ENCODE data around the gene RYR2. TPM values are rescaled to one million over a fixed set of nuclear protein-coding genes. Genes with fewer than 3 reads are reported as not detected.
"Not testable (repeated sequence)": the region's sequence is repeated elsewhere in the genome, so short reads cannot be mapped to it uniquely, and the experiment has no call there.

The RYR2 gene
- polyA plus RNA-seq, 1 experiment: not detected

- TF ChIP-seq CTCF (IDR thresholded peaks at IDR 0.05; ENCODE audit: low read depth, low read length): no peak
- ChIA-PET POLR2A (no interaction called here), CTCF (no interaction called here)
- H3K27me3 ChIP-seq (ENCODE audit: control insufficient read depth, insufficient read depth, low read length): no peaks in the 10 kb centered on the region
- no peak for DNase-seq (ENCODE audit: low read depth, low spot score)
- peaks cover 15% of the 10 kb centered on the region for H3K9me3 ChIP-seq (ENCODE audit: control insufficient read depth, insufficient read depth, low read length)
- H3K27ac ChIP-seq (ENCODE audit: low read depth, low read length): no peak overlapping the region
- no peak overlapping the region for H3K4me3 ChIP-seq (ENCODE audit: low read depth, low read length)
Measured at GRCh38 chr1:237115035-237115434, 73.1 kb downstream of the RYR2 start.

- no peak for TF ChIP-seq CTCF (IDR thresholded peaks at IDR 0.05; ENCODE audit: low read depth, low read length)
- CTCF ChIA-PET: no interaction called here
- POLR2A ChIA-PET: no interaction called here
Measured at GRCh38 chr1:237119091-237119490, 77.1 kb downstream of the RYR2 start.

GRCh38 chr1:237120683-237121082 is 78.7 kb downstream of the RYR2 start:
- Histone ChIP-seq H3K4me3 (ENCODE audit: low read depth, low read length) (no peak overlapping the region), H3K27me3 (ENCODE audit: control insufficient read depth, insufficient read depth, low read length) (no peaks in the 10 kb centered on the region), H3K9me3 (ENCODE audit: control insufficient read depth, insufficient read depth, low read length) (peaks cover 15% of the 10 kb centered on the region), H3K27ac (ENCODE audit: low read depth, low read length) (no peak overlapping the region)
- DNase-seq (ENCODE audit: low read depth, low spot score): no peak
- no peak for TF ChIP-seq CTCF (IDR thresholded peaks at IDR 0.05; ENCODE audit: low read depth, low read length)
- CTCF ChIA-PET: no interaction called here
- POLR2A ChIA-PET: no interaction called here

More at GRCh38 chr1:237119091-237119490, 77.1 kb downstream of the RYR2 start:
- H3K9me3 ChIP-seq (ENCODE audit: control insufficient read depth, insufficient read depth, low read length): peaks cover 19% of the 10 kb centered on the region
- H3K4me3 ChIP-seq (ENCODE audit: low read depth, low read length): no peak overlapping the region
- DNase-seq (ENCODE audit: low read depth, low spot score): no peak
- H3K27ac ChIP-seq (ENCODE audit: low read depth, low read length): no peak overlapping the region
- H3K27me3 ChIP-seq (ENCODE audit: control insufficient read depth, insufficient read depth, low read length): no peaks in the 10 kb centered on the region

GRCh38 chr1:237124856-237125462 is 83.0 kb downstream of the RYR2 start:
- H3K27me3 ChIP-seq (ENCODE audit: control insufficient read depth, insufficient read depth, low read length): no peaks in the 10 kb centered on the region
- no peak for DNase-seq (ENCODE audit: low read depth, low spot score)
- ChIA-PET CTCF (no interaction called here), POLR2A (no interaction called here)
- H3K27ac ChIP-seq (ENCODE audit: low read depth, low read length): no peak overlapping the region
- TF ChIP-seq CTCF (IDR thresholded peaks at IDR 0.05; ENCODE audit: low read depth, low read length): no peak
- peaks cover 15% of the 10 kb centered on the region for H3K9me3 ChIP-seq (ENCODE audit: control insufficient read depth, insufficient read depth, low read length)
- no peak overlapping the region for H3K4me3 ChIP-seq (ENCODE audit: low read depth, low read length)

GRCh38 chr1:237126180-237126579 is 84.2 kb downstream of the RYR2 start:
- no peak for DNase-seq (ENCODE audit: low read depth, low spot score)
- CTCF ChIA-PET: no interaction called here
- TF ChIP-seq CTCF (IDR thresholded peaks at IDR 0.05; ENCODE audit: low read depth, low read length): no peak
- Histone ChIP-seq H3K4me3 (ENCODE audit: low read depth, low read length) (no peak overlapping the region), H3K27me3 (ENCODE audit: control insufficient read depth, insufficient read depth, low read length) (no peaks in the 10 kb centered on the region), H3K27ac (ENCODE audit: low read depth, low read length) (no peak overlapping the region), H3K9me3 (ENCODE audit: control insufficient read depth, insufficient read depth, low read length) (peaks cover 15% of the 10 kb centered on the region)
- POLR2A ChIA-PET: no interaction called here

GRCh38 chr1:237127301-237127700 is 85.3 kb downstream of the RYR2 start:
- not testable (repeated sequence) for H3K27me3 ChIP-seq (ENCODE audit: control insufficient read depth, insufficient read depth, low read length)

More at GRCh38 chr1:237127301-237127700, 85.3 kb downstream of the RYR2 start:
- CTCF ChIA-PET; POLR2A ChIA-PET; H3K27ac ChIP-seq (ENCODE audit: low read depth, low read length); H3K4me3 ChIP-seq (ENCODE audit: low read depth, low read length); DNase-seq (ENCODE audit: low read depth, low spot score): not testable (repeated sequence)
- peaks cover 18% of the 10 kb centered on the region for H3K9me3 ChIP-seq (ENCODE audit: control insufficient read depth, insufficient read depth, low read length)

All from AG04450 (cell line).